OCI-LY1 (cell line): ENCODE data around the gene DMGDH.

Source experiments
- EZH2 ChIP-seq: fragments of 200-600 bp; sonication (generic), shearing (Covaris generic); IDR thresholded peaks from 2 replicates; pipeline ENCODE4 v1.8.0; 2017; ENCODE audit warnings: borderline replicate concordance, mixed run types, mild to moderate bottlenecking, antibody characterized with exemption, low read length, moderate library complexity, mixed read lengths
- TF ChIP-seq, protein P1 (sequence below): fragments of 200-600 bp; sonication (generic), shearing (Covaris generic); IDR thresholded peaks from 2 replicates; pipeline ENCODE4 v1.5.1; 2017; ENCODE audit warnings: mild to moderate bottlenecking, antibody characterized with exemption, low read length, moderate library complexity, mixed read lengths

DNA sequence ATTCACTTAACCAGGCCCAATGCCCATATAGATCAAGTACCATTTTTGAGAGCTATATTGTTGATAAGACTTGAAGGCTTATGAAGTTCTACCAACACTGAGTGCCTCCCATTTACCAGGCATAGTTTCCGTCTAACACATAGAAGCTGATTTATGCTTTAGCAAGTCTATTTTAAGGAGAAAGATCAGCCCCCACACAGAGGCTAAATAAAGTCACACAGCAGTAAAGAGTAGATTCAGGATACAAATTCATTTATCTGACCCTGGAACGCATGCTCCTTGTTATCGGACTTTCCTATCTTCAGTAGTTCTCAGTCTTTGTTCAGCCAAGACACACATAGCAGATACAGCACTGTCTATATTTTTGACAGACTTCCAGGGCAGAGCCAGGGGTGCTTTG is 34.2 kb downstream of the DMGDH start:
- TF ChIP-seq, protein P1, sequence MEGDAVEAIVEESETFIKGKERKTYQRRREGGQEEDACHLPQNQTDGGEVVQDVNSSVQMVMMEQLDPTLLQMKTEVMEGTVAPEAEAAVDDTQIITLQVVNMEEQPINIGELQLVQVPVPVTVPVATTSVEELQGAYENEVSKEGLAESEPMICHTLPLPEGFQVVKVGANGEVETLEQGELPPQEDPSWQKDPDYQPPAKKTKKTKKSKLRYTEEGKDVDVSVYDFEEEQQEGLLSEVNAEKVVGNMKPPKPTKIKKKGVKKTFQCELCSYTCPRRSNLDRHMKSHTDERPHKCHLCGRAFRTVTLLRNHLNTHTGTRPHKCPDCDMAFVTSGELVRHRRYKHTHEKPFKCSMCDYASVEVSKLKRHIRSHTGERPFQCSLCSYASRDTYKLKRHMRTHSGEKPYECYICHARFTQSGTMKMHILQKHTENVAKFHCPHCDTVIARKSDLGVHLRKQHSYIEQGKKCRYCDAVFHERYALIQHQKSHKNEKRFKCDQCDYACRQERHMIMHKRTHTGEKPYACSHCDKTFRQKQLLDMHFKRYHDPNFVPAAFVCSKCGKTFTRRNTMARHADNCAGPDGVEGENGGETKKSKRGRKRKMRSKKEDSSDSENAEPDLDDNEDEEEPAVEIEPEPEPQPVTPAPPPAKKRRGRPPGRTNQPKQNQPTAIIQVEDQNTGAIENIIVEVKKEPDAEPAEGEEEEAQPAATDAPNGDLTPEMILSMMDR, result no peak
- TF ChIP-seq EZH2, result no peak
